ENCODE data around the gene IRS2. TPM values are rescaled to one million over a fixed set of nuclear protein-coding genes. Genes with fewer than 3 reads are reported as not detected.

IRS2 gene
- total and polyA plus RNA-seq, 4 donors, result 4.0 to 9.1 (median 6.7) TPM

DNA sequence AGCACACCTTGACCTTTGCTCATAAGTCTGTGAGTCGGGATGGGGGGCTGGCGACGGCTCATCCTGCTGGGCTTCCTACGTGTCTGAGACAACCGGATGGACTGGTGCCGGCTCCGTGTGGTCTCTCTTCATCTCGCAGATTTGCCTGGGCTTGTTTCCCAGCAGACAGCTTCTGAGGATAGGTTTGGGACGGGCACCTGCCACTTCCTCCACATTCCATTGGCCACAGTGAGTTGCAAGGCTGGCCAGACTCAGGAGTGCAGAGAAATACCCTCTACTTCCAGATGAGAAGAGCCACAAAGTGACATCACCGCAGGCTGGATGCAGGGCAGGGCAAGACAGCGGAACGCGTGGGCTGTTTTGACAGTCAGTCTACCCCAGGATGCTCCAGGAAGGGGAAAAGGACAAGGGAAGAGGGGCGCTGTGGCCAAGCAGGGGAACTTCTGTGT, 48.1 kb downstream of the IRS2 start:
- Histone ChIP-seq H3K4me1 (ENCODE audit: control insufficient read depth in 4 of 4, insufficient read depth in 4 of 4, low read length in 3 of 4) (no peaks in the 10 kb centered on the region), H3K27ac (ENCODE audit: low read depth in 1 of 2, low read length in 2 of 2) (no peak overlapping the region), H3K9me3 (ENCODE audit: control insufficient read depth in 4 of 4, low read length in 3 of 4) (no peaks in the 10 kb centered on the region), H3K27me3 (ENCODE audit: control insufficient read depth in 4 of 4, insufficient read depth in 4 of 4, low read length in 3 of 4) (no peaks in the 10 kb centered on the region), H3K9ac (ENCODE audit: low read depth in 1 of 2, low read length in 2 of 2) (no peak overlapping the region), H3K4me3 (ENCODE audit: low read depth in 1 of 3, low read length in 3 of 3) (no peak overlapping the region), H3K36me3 (ENCODE audit: control insufficient read depth in 4 of 4, insufficient read depth in 3 of 4, low read depth in 1 of 4, low read length in 3 of 4) (no peaks in the 10 kb centered on the region)
- TF ChIP-seq TAF1 (conservative IDR thresholded peaks at IDR 0.05) (no peak), FOXA1 (IDR thresholded peaks at IDR 0.05) (no peak), YY1 (IDR thresholded peaks at IDR 0.05) (no peak), JUND (IDR thresholded peaks at IDR 0.05) (no peak), RXRA (IDR thresholded peaks at IDR 0.05) (no peak), RAD21 (IDR thresholded peaks at IDR 0.05) (no peak), HNF4G (IDR thresholded peaks at IDR 0.05) (no peak), EGR1 (IDR thresholded peaks at IDR 0.05; ENCODE audit: low read depth in 2 of 2) (no peak), GABPA (IDR thresholded peaks at IDR 0.05 in 1 of 2, conservative IDR thresholded peaks at IDR 0.05 in 1 of 2) (no peak), NR2F2 (IDR thresholded peaks at IDR 0.05) (no peak), SP1 (IDR thresholded peaks at IDR 0.05) (no peak), HNF4A (conservative IDR thresholded peaks at IDR 0.05) (no peak), FOXA2 (IDR thresholded peaks at IDR 0.05) (no peak)
- TF ChIP-seq, protein P1, sequence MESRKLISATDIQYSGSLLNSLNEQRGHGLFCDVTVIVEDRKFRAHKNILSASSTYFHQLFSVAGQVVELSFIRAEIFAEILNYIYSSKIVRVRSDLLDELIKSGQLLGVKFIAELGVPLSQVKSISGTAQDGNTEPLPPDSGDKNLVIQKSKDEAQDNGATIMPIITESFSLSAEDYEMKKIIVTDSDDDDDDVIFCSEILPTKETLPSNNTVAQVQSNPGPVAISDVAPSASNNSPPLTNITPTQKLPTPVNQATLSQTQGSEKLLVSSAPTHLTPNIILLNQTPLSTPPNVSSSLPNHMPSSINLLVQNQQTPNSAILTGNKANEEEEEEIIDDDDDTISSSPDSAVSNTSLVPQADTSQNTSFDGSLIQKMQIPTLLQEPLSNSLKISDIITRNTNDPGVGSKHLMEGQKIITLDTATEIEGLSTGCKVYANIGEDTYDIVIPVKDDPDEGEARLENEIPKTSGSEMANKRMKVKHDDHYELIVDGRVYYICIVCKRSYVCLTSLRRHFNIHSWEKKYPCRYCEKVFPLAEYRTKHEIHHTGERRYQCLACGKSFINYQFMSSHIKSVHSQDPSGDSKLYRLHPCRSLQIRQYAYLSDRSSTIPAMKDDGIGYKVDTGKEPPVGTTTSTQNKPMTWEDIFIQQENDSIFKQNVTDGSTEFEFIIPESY (IDR thresholded peaks at IDR 0.05), result no peak
- TF ChIP-seq, protein P2, sequence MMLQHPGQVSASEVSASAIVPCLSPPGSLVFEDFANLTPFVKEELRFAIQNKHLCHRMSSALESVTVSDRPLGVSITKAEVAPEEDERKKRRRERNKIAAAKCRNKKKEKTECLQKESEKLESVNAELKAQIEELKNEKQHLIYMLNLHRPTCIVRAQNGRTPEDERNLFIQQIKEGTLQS (IDR thresholded peaks at IDR 0.05), result no peak
- TF ChIP-seq, protein P3, sequence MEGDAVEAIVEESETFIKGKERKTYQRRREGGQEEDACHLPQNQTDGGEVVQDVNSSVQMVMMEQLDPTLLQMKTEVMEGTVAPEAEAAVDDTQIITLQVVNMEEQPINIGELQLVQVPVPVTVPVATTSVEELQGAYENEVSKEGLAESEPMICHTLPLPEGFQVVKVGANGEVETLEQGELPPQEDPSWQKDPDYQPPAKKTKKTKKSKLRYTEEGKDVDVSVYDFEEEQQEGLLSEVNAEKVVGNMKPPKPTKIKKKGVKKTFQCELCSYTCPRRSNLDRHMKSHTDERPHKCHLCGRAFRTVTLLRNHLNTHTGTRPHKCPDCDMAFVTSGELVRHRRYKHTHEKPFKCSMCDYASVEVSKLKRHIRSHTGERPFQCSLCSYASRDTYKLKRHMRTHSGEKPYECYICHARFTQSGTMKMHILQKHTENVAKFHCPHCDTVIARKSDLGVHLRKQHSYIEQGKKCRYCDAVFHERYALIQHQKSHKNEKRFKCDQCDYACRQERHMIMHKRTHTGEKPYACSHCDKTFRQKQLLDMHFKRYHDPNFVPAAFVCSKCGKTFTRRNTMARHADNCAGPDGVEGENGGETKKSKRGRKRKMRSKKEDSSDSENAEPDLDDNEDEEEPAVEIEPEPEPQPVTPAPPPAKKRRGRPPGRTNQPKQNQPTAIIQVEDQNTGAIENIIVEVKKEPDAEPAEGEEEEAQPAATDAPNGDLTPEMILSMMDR (IDR thresholded peaks at IDR 0.05; ENCODE audit: low read depth, low read length, missing input control), result no peak
- TF ChIP-seq, protein P4, sequence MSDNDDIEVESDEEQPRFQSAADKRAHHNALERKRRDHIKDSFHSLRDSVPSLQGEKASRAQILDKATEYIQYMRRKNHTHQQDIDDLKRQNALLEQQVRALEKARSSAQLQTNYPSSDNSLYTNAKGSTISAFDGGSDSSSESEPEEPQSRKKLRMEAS (IDR thresholded peaks at IDR 0.05), result no peak
- TF ChIP-seq, protein P5, sequence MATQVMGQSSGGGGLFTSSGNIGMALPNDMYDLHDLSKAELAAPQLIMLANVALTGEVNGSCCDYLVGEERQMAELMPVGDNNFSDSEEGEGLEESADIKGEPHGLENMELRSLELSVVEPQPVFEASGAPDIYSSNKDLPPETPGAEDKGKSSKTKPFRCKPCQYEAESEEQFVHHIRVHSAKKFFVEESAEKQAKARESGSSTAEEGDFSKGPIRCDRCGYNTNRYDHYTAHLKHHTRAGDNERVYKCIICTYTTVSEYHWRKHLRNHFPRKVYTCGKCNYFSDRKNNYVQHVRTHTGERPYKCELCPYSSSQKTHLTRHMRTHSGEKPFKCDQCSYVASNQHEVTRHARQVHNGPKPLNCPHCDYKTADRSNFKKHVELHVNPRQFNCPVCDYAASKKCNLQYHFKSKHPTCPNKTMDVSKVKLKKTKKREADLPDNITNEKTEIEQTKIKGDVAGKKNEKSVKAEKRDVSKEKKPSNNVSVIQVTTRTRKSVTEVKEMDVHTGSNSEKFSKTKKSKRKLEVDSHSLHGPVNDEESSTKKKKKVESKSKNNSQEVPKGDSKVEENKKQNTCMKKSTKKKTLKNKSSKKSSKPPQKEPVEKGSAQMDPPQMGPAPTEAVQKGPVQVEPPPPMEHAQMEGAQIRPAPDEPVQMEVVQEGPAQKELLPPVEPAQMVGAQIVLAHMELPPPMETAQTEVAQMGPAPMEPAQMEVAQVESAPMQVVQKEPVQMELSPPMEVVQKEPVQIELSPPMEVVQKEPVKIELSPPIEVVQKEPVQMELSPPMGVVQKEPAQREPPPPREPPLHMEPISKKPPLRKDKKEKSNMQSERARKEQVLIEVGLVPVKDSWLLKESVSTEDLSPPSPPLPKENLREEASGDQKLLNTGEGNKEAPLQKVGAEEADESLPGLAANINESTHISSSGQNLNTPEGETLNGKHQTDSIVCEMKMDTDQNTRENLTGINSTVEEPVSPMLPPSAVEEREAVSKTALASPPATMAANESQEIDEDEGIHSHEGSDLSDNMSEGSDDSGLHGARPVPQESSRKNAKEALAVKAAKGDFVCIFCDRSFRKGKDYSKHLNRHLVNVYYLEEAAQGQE (IDR thresholded peaks at IDR 0.05), result no peak
- 94% methylated on average over 14 of the region's 14 CpGs for WGBS
- DNase-seq (ENCODE audit: low spot score), result no peak
